Pulmonary artery endothelial cell (primary cell): Measurements from ENCODE around the gene RAX. TPM values are rescaled to one million over a fixed set of nuclear protein-coding genes. Genes with fewer than 3 reads are reported as not detected.

ENCODE experiments used
- DNase-seq: peaks from one replicate; pipeline ENCODE4 v3.0.0-alpha.2; 2011; ENCODE audit warnings: low read depth, low spot score
- total RNA-seq: library from RNA; depleted of rRNA; stranded (reverse); fragments of >200 nt; gene quantifications from 2 replicates; pipeline ENCODE4 v1.2.3, GENCODE V29; 2014

RAX gene
- total RNA-seq, 1 donor from 2014 or later = not detected

- peak; percentile 10 for DNase-seq
Measured at GRCh38 chr18:59249199-59249774, 24.0 kb downstream of the RAX start.

- no peak for DNase-seq
Measured at GRCh38 chr18:59246796-59247195, 26.5 kb downstream of the RAX start.

- no peak for DNase-seq
Measured at GRCh38 chr18:59242906-59243305, 30.3 kb downstream of the RAX start.

- DNase-seq = no peak
Measured at GRCh38 chr18:59239642-59240041, 33.6 kb downstream of the RAX start.

GRCh38 chr18:59238385-59238784 lies 34.9 kb downstream of the RAX start:
- DNase-seq = no peak

GRCh38 chr18:59233017-59233410 lies 40.2 kb downstream of the RAX start:
- DNase-seq = no peak

- no peak for DNase-seq
Measured at GRCh38 chr18:59232309-59233016, 40.8 kb downstream of the RAX start.

GRCh38 chr18:59231877-59232276 lies 41.4 kb downstream of the RAX start:
- no peak for DNase-seq

GRCh38 chr18:59231114-59231513 lies 42.1 kb downstream of the RAX start:
- no peak for DNase-seq

GRCh38 chr18:59229701-59230443 lies 43.4 kb downstream of the RAX start:
- DNase-seq = no peak

- no peak for DNase-seq
Measured at GRCh38 chr18:59229191-59229590, 44.1 kb downstream of the RAX start.

- no peak for DNase-seq
Measured at GRCh38 chr18:59228351-59228750, 44.9 kb downstream of the RAX start.

- no peak for DNase-seq
Measured at GRCh38 chr18:59222341-59222740, 50.9 kb downstream of the RAX start.

- no peak for DNase-seq
Measured at GRCh38 chr18:59220784-59221765, 52.2 kb downstream of the RAX start.

GRCh38 chr18:59220164-59220783 lies 53.0 kb downstream of the RAX start:
- no peak for DNase-seq

GRCh38 chr18:59219672-59220163 lies 53.5 kb downstream of the RAX start, which contains the start of gene GRP:
TSS of gene GRP (plus strand) at chr18:59220158. CDS start at chr18:59220266, 108 bp downstream.
- DNase-seq = no peak

- no peak for DNase-seq
Measured at GRCh38 chr18:59218018-59218417, 55.2 kb downstream of the RAX start.
